GM23338 (cell line): ENCODE data around the gene RHBDF2. TPM values are rescaled to one million over a fixed set of nuclear protein-coding genes. Genes with fewer than 3 reads are reported as not detected.

Source experiments
- ATAC-seq: fragments of 200-7000 bp; cut with Tn5 transposase; 3 replicates; pipeline ENCODE4 v1.9.1; 2020
- DNase-seq: peaks from one replicate; pipeline ENCODE4 v3.0.0-alpha.2; 2015; ENCODE audit warnings: low spot score
- H2AFZ ChIP-seq: fragments of 200-600 bp; sonication (generic); 2 replicates; pipeline ENCODE4 v1.8.0; 2016; ENCODE audit warnings: antibody characterized with exemption, mild to moderate bottlenecking, moderate library complexity
- H3F3A ChIP-seq: fragments of 200-600 bp; sonication (generic); replicated peaks from 2 replicates; pipeline ENCODE4 v1.8.0; 2017; ENCODE audit warnings: antibody characterized with exemption, mixed run types, low read depth
- H3K27ac ChIP-seq: fragments of 200-600 bp; sonication (generic); 2 replicates; pipeline ENCODE4 v1.6.1; 2016; ENCODE audit warnings: low read depth
- H3K27me3 ChIP-seq: fragments of 200-600 bp; sonication (generic); 2 replicates; pipeline ENCODE4 v1.8.0; 2016; ENCODE audit warnings: mild to moderate bottlenecking, mixed run types, moderate library complexity; ENCODE audit not compliant: insufficient read depth
- H3K36me3 ChIP-seq: fragments of 200-600 bp; sonication (generic); 2 replicates; pipeline ENCODE4 v1.8.0; 2016; ENCODE audit warnings: mild to moderate bottlenecking; ENCODE audit not compliant: insufficient read depth
- H3K4me1 ChIP-seq: fragments of 200-600 bp; sonication (generic); 2 replicates; pipeline ENCODE4 v1.8.0; 2016; ENCODE audit warnings: mild to moderate bottlenecking, moderate library complexity; ENCODE audit not compliant: insufficient read depth
- H3K4me2 ChIP-seq: fragments of 200-600 bp; sonication (generic); 2 replicates; pipeline ENCODE4 v1.7.1; 2017; ENCODE audit warnings: mixed run types
- H3K4me3 ChIP-seq: fragments of 200-600 bp; sonication (generic); 2 replicates; pipeline ENCODE4 v1.6.1; 2016; ENCODE audit warnings: mixed run types
- H3K79me2 ChIP-seq: fragments of 200-600 bp; sonication (generic); replicated peaks from 2 replicates; pipeline ENCODE4 v1.8.0; 2017; ENCODE audit warnings: mild to moderate bottlenecking; ENCODE audit not compliant: insufficient read depth
- H3K9me2 ChIP-seq: fragments of 200-600 bp; sonication (generic); 2 replicates; pipeline ENCODE4 v1.8.0; 2017; ENCODE audit not compliant: insufficient read depth
- H4K20me1 ChIP-seq: fragments of 200-600 bp; sonication (generic); replicated peaks from 2 replicates; pipeline ENCODE4 v1.8.0; 2017; ENCODE audit warnings: mild to moderate bottlenecking; ENCODE audit not compliant: insufficient read depth
- H3K27ac Mint-ChIP-seq: 2 replicates; pipeline ENCODE4 v1.8.0; 2020; ENCODE audit warnings: inconsistent platforms, mild to moderate bottlenecking, moderate library complexity, mixed read lengths
- H3K27me3 Mint-ChIP-seq: 3 replicates; pipeline ENCODE4 v1.8.0; 2022; ENCODE audit warnings: low read depth, mild to moderate bottlenecking, moderate library complexity, mixed read lengths, inconsistent platforms; ENCODE audit not compliant: insufficient read depth, poor library complexity
- H3K36me3 Mint-ChIP-seq: 3 replicates; pipeline ENCODE4 v1.8.0; 2021; ENCODE audit warnings: low read depth, mild to moderate bottlenecking, inconsistent platforms, moderate library complexity, mixed read lengths
- H3K4me1 Mint-ChIP-seq: 3 replicates; pipeline ENCODE4 v1.8.0; 2020; ENCODE audit warnings: mild to moderate bottlenecking, inconsistent platforms, mixed read lengths
- H3K4me3 Mint-ChIP-seq: 3 replicates; pipeline ENCODE4 v1.8.0; 2021; ENCODE audit warnings: moderate library complexity, mild to moderate bottlenecking, inconsistent platforms, mixed read lengths
- H3K9me3 Mint-ChIP-seq: 3 replicates; pipeline ENCODE4 v1.8.0; 2020; ENCODE audit warnings: moderate library complexity, mild to moderate bottlenecking, inconsistent platforms, mixed read lengths
- EZH2 ChIP-seq: fragments of 200-600 bp; sonication (generic); IDR thresholded peaks from one replicate; pipeline ENCODE4 v1.8.0; 2017; ENCODE audit warnings: antibody characterized with exemption, mild to moderate bottlenecking, low read depth; ENCODE audit not compliant: unreplicated experiment
- EZH2phosphoT487 ChIP-seq: fragments of 200-600 bp; sonication (generic); IDR thresholded peaks from one replicate; pipeline ENCODE4 v1.8.1; 2018; ENCODE audit warnings: antibody characterized with exemption; ENCODE audit not compliant: unreplicated experiment
- NANOG ChIP-seq: IDR thresholded peaks from 2 replicates; pipeline ENCODE4 v1.6.1; 2016; ENCODE audit warnings: antibody characterized with exemption, borderline replicate concordance
- REST ChIP-seq: IDR thresholded peaks from one replicate; pipeline ENCODE4 v1.6.1; 2018; ENCODE audit warnings: antibody characterized with exemption; ENCODE audit not compliant: unreplicated experiment
- STAT1 ChIP-seq: IDR thresholded peaks from one replicate; pipeline ENCODE4 v1.6.1; 2016; ENCODE audit warnings: antibody characterized with exemption; ENCODE audit not compliant: unreplicated experiment
- ZNF114 ChIP-seq: fragments of 250-450 bp; sonication (Bioruptor Pico); IDR thresholded peaks from 2 replicates; pipeline ENCODE4 v1.5.0; 2020; ENCODE audit warnings: mild to moderate bottlenecking, moderate library complexity
- ZNF462 ChIP-seq: fragments of 250-450 bp; sonication (Bioruptor Pico); IDR thresholded peaks from 2 replicates; pipeline ENCODE4 v1.5.0; 2020; ENCODE audit warnings: mild to moderate bottlenecking, moderate library complexity
- polyA plus RNA-seq: library from polyadenylated mRNA; unstranded; fragments of >200 nt; fragmentation: Nextera tagmentation; extraction: Ambion mirVana; gene quantifications from 2 replicates; pipeline ENCODE4 v1.2.1, GENCODE V29; 2016
- total RNA-seq: library from RNA; depleted of rRNA; stranded (reverse); fragments of >200 nt; shearing (Covaris generic); gene quantifications from 2 replicates; pipeline ENCODE4 v1.2.3, GENCODE V29; 2014

RHBDF2 gene
- total and polyA plus RNA-seq, 2 experiments from 2014 or later = 9.4 to 29.5 TPM

- peaks cover 12% of the 10 kb centered on the region for H3F3A ChIP-seq
- H3K4me3 Mint-ChIP-seq = peak overlapping the region; percentile 96
- peak overlapping the region; percentile 97 for H3K4me3 ChIP-seq
- TF ChIP-seq STAT1 = no peak
- TF ChIP-seq EZH2phosphoT487 = no peak
- no peak for TF ChIP-seq ZNF114 (CRISPR knock-in tag)
- no peak for TF ChIP-seq REST
- TF ChIP-seq ZNF462 = no peak
- no peak for TF ChIP-seq NANOG
- TF ChIP-seq EZH2 = no peak
- no peaks in the 10 kb centered on the region for H3K36me3 Mint-ChIP-seq
- H3K27ac Mint-ChIP-seq = no peak overlapping the region
- H3K4me2 ChIP-seq = peak overlapping the region; percentile 90
- H3K36me3 ChIP-seq = no peaks in the 10 kb centered on the region
- H2AFZ ChIP-seq = no peak overlapping the region
- no peaks in the 10 kb centered on the region for H3K27me3 ChIP-seq
- H4K20me1 ChIP-seq = peaks cover 34% of the 10 kb centered on the region
- H3K27ac ChIP-seq = 0 out of 2 replicates have a peak overlapping the region, but pooled peaks have one; percentile 59
- peaks cover 51% of the 10 kb centered on the region for H3K4me1 ChIP-seq
- H3K9me3 Mint-ChIP-seq = peaks cover 3% of the 10 kb centered on the region; the same call in 1 of the 3 replicates
- no peak for ATAC-seq
- H3K79me2 ChIP-seq = peaks cover 63% of the 10 kb centered on the region
- no peak for DNase-seq
- no peaks in the 10 kb centered on the region for H3K9me2 ChIP-seq
- peaks cover 48% of the 10 kb centered on the region for H3K4me1 Mint-ChIP-seq
- H3K27me3 Mint-ChIP-seq = peaks cover 13% of the 10 kb centered on the region
Observed at GRCh38 chr17:76451506-76451905, 49.7 kb downstream of the RHBDF2 start.
